HG03039 (cell line): ENCODE results near the gene PNMA3.
"Not testable (repeated sequence)": the region's sequence is repeated elsewhere in the genome, so short reads cannot be mapped to it uniquely, and the experiment has no call there.

Experiments used
- ATAC-seq: cut with Tn5 transposase; IDR thresholded peaks from one replicate; pipeline ENCODE4 v1.9.1; 2021; ENCODE audit warnings: mild to moderate bottlenecking, moderate library complexity; ENCODE audit not compliant: unreplicated experiment

Gene PNMA3

GRCh38 chrX:153073331-153073730 lies 17.1 kb downstream of the PNMA3 start:
- ATAC-seq = not testable (repeated sequence)

GRCh38 chrX:153074262-153074899 lies 18.1 kb downstream of the PNMA3 start:
- no peak for ATAC-seq

- no peak for ATAC-seq
These were observed 18.7 kb downstream of the PNMA3 start for GRCh38 chrX:153074935-153075334.

- no peak for ATAC-seq
These were observed 19.1 kb downstream of the PNMA3 start for GRCh38 chrX:153075366-153075765.

- ATAC-seq = not testable (repeated sequence)
These were observed 21.3 kb downstream of the PNMA3 start for GRCh38 chrX:153077437-153078135.

GRCh38 chrX:153083238-153083923 lies 27.1 kb downstream of the PNMA3 start:
- not testable (repeated sequence) for ATAC-seq

GRCh38 chrX:153102418-153102817 lies 46.1 kb downstream of the PNMA3 start:
- no peak for ATAC-seq

GRCh38 chrX:153104959-153105358 lies 48.7 kb downstream of the PNMA3 start:
- ATAC-seq = not testable (repeated sequence)

GRCh38 chrX:153106092-153106801 lies 50.0 kb downstream of the PNMA3 start:
- not testable (repeated sequence) for ATAC-seq
